SK-N-SH (cell line): Measurements from ENCODE around the gene MAN2B1.
A peak's percentile ranks its signal among the peaks of the same experiment; 100 is the strongest.

Source experiments
- ELF1 ChIP-seq: IDR thresholded peaks from 2 replicates; pipeline ENCODE4 v1.4.0; 2012
- GABPA ChIP-seq: IDR thresholded peaks from 2 replicates; pipeline ENCODE4 v1.4.0; 2012; ENCODE audit warnings: low read depth, mild to moderate bottlenecking
- NFIC ChIP-seq: IDR thresholded peaks from 2 replicates; pipeline ENCODE4 v1.4.0; 2012; ENCODE audit warnings: borderline replicate concordance
- RFX5 ChIP-seq: IDR thresholded peaks from 2 replicates; pipeline ENCODE4 v1.6.1; 2012; ENCODE audit warnings: mild to moderate bottlenecking, improper control_type of control experiment, low read length
- TAF1 ChIP-seq: IDR thresholded peaks from 2 replicates; pipeline ENCODE4 v1.6.1; 2012; ENCODE audit warnings: low read depth, mild to moderate bottlenecking, low read length, moderate library complexity, borderline replicate concordance
- TF ChIP-seq, protein P1 (sequence below): fragments of 200-600 bp; sonication (generic); IDR thresholded peaks from 2 replicates; pipeline ENCODE4 v1.6.1; 2017; ENCODE audit warnings: antibody characterized with exemption, mild to moderate bottlenecking, moderate library complexity

GRCh38 chr19:12610540-12611360 lies 55.8 kb downstream of the MAN2B1 start, which contains the start of the genes ZNF490 and ZNF791:
- TF ChIP-seq, protein P1, sequence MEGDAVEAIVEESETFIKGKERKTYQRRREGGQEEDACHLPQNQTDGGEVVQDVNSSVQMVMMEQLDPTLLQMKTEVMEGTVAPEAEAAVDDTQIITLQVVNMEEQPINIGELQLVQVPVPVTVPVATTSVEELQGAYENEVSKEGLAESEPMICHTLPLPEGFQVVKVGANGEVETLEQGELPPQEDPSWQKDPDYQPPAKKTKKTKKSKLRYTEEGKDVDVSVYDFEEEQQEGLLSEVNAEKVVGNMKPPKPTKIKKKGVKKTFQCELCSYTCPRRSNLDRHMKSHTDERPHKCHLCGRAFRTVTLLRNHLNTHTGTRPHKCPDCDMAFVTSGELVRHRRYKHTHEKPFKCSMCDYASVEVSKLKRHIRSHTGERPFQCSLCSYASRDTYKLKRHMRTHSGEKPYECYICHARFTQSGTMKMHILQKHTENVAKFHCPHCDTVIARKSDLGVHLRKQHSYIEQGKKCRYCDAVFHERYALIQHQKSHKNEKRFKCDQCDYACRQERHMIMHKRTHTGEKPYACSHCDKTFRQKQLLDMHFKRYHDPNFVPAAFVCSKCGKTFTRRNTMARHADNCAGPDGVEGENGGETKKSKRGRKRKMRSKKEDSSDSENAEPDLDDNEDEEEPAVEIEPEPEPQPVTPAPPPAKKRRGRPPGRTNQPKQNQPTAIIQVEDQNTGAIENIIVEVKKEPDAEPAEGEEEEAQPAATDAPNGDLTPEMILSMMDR: peak; percentile 28
- TF ChIP-seq TAF1 (peak; percentile 93), RFX5 (peak; percentile 97), ELF1 (peak; percentile 96), NFIC (no peak), GABPA (peak; percentile 93)
